ENCODE data around the gene SLC26A6. TPM values are rescaled to one million over a fixed set of nuclear protein-coding genes. Genes with fewer than 3 reads are reported as not detected.

The SLC26A6 gene
- total and polyA plus RNA-seq, 2 of the 13 experiments (the other 11 are each of a cell fraction or from before 2014, with no cell fraction given): 40.7 to 184 TPM

DNA sequence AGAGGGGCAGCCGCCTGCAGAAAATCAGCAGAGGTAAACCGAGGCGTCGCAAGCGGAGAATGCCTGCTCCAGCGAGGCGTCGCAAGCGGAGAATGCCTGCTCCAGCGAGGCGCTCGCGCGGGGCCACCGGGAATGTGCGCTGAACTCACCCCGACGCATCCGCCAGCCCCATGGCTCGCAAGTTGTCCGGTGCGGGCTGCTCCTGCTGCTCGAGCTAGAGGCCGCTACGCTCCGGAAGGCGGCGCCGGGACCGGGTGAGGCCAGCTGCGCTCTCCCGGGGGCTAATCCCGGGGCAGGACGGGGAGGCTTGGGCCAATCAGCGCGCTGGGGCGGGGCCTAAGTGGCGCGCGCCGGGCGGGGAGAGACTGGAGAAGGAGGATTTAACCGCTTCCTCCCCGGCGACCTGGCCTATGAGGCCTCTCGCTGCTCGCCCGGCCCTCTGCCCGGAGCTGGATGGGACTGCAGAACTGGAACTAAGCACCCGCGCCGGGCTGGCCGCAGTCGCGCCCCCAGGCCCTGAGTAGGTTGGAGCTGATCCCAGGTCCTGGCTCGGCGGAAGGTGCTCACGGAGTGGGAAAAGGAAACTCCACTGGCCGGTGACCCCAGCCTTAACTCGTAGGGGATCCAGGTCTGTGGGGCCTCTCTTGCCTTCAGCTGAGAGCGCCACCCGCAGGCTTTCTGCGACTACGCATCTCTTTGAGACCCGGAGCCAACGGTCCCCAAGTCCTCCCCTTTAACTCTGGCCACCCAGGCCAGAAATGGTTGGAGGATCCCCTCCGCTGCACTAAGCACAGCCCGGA lies at the start of gene SLC26A6 (continued):
- TF ChIP-seq, protein P1, sequence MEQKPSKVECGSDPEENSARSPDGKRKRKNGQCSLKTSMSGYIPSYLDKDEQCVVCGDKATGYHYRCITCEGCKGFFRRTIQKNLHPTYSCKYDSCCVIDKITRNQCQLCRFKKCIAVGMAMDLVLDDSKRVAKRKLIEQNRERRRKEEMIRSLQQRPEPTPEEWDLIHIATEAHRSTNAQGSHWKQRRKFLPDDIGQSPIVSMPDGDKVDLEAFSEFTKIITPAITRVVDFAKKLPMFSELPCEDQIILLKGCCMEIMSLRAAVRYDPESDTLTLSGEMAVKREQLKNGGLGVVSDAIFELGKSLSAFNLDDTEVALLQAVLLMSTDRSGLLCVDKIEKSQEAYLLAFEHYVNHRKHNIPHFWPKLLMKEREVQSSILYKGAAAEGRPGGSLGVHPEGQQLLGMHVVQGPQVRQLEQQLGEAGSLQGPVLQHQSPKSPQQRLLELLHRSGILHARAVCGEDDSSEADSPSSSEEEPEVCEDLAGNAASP (CRISPR knock-in tag; IDR thresholded peaks at IDR 0.05; ENCODE audit: borderline replicate concordance): no peak
- TF ChIP-seq ZNF780A (CRISPR knock-in tag; IDR thresholded peaks at IDR 0.05) (no peak), CAMTA2 (CRISPR knock-in tag; IDR thresholded peaks at IDR 0.05; ENCODE audit: borderline replicate concordance) (0 out of 2 replicates have a peak, but pooled peaks have one; percentile 9), ZNF549 (CRISPR knock-in tag; IDR thresholded peaks at IDR 0.05) (0 out of 2 replicates have a peak, but pooled peaks have one; percentile 45), ZNF607 (CRISPR knock-in tag; IDR thresholded peaks at IDR 0.05; ENCODE audit: borderline replicate concordance) (peak; percentile 66; the same call in 1 of the 2 replicates), SMYD3 (CRISPR knock-in tag; IDR thresholded peaks at IDR 0.05) (no peak), ZNF282 (IDR thresholded peaks at IDR 0.05; ENCODE audit: partially characterized antibody) (no peak), FOSL2 (CRISPR knock-in tag; IDR thresholded peaks at IDR 0.05) (no peak; the same call in none of the 2 replicates), CENPX (CRISPR knock-in tag; IDR thresholded peaks at IDR 0.05) (no peak), ZNF44 (CRISPR knock-in tag; IDR thresholded peaks at IDR 0.05) (peak; percentile 17; the same call in 1 of the 2 replicates), NFE2 (CRISPR knock-in tag; IDR thresholded peaks at IDR 0.05) (no peak), ZNF264 (CRISPR knock-in tag; IDR thresholded peaks at IDR 0.05) (peak; percentile 52; the same call in 1 of the 2 replicates)
- TF ChIP-seq, protein P2, sequence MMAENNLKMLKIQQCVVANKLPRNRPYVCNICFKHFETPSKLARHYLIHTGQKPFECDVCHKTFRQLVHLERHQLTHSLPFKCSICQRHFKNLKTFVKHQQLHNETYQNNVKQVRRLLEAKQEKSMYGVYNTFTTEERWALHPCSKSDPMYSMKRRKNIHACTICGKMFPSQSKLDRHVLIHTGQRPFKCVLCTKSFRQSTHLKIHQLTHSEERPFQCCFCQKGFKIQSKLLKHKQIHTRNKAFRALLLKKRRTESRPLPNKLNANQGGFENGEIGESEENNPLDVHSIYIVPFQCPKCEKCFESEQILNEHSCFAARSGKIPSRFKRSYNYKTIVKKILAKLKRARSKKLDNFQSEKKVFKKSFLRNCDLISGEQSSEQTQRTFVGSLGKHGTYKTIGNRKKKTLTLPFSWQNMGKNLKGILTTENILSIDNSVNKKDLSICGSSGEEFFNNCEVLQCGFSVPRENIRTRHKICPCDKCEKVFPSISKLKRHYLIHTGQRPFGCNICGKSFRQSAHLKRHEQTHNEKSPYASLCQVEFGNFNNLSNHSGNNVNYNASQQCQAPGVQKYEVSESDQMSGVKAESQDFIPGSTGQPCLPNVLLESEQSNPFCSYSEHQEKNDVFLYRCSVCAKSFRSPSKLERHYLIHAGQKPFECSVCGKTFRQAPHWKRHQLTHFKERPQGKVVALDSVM (CRISPR knock-in tag; IDR thresholded peaks at IDR 0.05): peak; percentile 67
- TF ChIP-seq, protein P3, sequence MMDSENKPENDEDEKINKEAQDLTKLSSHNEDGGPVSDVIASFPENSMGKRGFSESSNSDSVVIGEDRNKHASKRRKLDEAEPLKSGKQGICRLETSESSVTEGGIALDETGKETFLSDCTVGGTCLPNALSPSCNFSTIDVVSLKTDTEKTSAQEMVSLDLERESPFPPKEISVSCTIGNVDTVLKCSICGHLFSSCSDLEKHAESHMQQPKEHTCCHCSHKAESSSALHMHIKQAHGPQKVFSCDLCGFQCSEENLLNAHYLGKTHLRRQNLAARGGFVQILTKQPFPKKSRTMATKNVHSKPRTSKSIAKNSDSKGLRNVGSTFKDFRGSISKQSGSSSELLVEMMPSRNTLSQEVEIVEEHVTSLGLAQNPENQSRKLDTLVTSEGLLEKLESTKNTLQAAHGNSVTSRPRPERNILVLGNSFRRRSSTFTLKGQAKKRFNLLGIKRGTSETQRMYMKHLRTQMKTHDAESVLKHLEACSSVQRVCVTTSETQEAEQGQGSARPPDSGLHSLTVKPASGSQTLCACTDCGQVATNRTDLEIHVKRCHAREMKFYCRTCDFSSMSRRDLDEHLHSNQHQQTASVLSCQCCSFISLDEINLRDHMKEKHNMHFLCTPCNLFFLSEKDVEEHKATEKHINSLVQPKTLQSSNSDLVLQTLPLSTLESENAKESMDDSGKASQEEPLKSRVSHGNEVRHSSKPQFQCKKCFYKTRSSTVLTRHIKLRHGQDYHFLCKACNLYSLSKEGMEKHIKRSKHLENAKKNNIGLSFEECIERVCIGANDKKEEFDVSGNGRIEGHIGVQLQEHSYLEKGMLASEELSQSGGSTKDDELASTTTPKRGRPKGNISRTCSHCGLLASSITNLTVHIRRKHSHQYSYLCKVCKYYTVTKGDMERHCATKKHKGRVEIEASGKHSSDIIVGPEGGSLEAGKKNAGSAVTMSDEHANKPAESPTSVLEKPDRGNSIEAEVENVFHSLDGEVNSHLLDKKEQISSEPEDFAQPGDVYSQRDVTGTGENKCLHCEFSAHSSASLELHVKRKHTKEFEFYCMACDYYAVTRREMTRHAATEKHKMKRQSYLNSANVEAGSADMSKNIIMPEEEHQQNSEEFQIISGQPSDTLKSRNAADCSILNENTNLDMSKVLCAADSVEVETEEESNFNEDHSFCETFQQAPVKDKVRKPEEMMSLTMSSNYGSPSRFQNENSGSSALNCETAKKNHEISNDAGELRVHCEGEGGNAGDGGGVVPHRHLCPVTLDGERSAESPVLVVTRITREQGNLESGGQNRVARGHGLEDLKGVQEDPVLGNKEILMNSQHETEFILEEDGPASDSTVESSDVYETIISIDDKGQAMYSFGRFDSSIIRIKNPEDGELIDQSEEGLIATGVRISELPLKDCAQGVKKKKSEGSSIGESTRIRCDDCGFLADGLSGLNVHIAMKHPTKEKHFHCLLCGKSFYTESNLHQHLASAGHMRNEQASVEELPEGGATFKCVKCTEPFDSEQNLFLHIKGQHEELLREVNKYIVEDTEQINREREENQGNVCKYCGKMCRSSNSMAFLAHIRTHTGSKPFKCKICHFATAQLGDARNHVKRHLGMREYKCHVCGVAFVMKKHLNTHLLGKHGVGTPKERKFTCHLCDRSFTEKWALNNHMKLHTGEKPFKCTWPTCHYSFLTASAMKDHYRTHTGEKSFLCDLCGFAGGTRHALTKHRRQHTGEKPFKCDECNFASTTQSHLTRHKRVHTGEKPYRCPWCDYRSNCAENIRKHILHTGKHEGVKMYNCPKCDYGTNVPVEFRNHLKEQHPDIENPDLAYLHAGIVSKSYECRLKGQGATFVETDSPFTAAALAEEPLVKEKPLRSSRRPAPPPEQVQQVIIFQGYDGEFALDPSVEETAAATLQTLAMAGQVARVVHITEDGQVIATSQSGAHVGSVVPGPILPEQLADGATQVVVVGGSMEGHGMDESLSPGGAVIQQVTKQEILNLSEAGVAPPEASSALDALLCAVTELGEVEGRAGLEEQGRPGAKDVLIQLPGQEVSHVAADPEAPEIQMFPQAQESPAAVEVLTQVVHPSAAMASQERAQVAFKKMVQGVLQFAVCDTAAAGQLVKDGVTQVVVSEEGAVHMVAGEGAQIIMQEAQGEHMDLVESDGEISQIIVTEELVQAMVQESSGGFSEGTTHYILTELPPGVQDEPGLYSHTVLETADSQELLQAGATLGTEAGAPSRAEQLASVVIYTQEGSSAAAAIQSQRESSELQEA (CRISPR knock-in tag; IDR thresholded peaks at IDR 0.05; ENCODE audit: not compliant biosample characterization): peak; percentile 81

Data from HepG2 (cell line).